WTC11 (cell line): ENCODE measurements around the gene FBH1. TPM values are rescaled to one million over a fixed set of nuclear protein-coding genes. Genes with fewer than 3 reads are reported as not detected.
"Not testable (repeated sequence)": the region's sequence is repeated elsewhere in the genome, so short reads cannot be mapped to it uniquely, and the experiment has no call there.

Experiments
- ATAC-seq: fragments of 200-7000 bp; cut with Tn5 transposase; 2 replicates; pipeline ENCODE4 v1.10.0; 2021; ENCODE audit warnings: mild to moderate bottlenecking, moderate library complexity
- CTCF ChIA-PET: fragments of 300-600 bp; sonication (Branson Sonifier 250); formaldehyde crosslinking; loops from one replicate; lab custom pipeline; 2021; ENCODE audit warnings: antibody characterized with exemption; lab: Charles Lee
- POLR2A ChIA-PET: fragments of 350-600 bp; sonication (Branson Sonifier 250); formaldehyde crosslinking; loops from one replicate; lab custom pipeline; 2021; ENCODE audit warnings: antibody characterized with exemption; lab: Charles Lee
- DNase-seq: peaks from one replicate; pipeline ENCODE4 v3.0.0; 2021; ENCODE audit warnings: low spot score
- H3K27ac Mint-ChIP-seq: 2 replicates; pipeline ENCODE4 v1.8.0; 2021; ENCODE audit warnings: mixed read lengths
- H3K27me3 Mint-ChIP-seq: 2 replicates; pipeline ENCODE4 v1.8.0; 2021; ENCODE audit warnings: low read depth, mild to moderate bottlenecking, moderate library complexity, mixed read lengths
- H3K36me3 Mint-ChIP-seq: 2 replicates; pipeline ENCODE4 v1.8.0; 2021; ENCODE audit warnings: mixed read lengths
- H3K4me1 Mint-ChIP-seq: 2 replicates; pipeline ENCODE4 v1.8.0; 2022; ENCODE audit warnings: mixed read lengths
- H3K4me3 Mint-ChIP-seq: 2 replicates; pipeline ENCODE4 v1.8.0; 2021; ENCODE audit warnings: mild to moderate bottlenecking, moderate library complexity, mixed read lengths
- H3K9me3 Mint-ChIP-seq: 2 replicates; pipeline ENCODE4 v1.8.0; 2021; ENCODE audit warnings: mixed read lengths
- ERG ChIP-seq: fragments of 250-450 bp; sonication (Bioruptor Pico); IDR thresholded peaks from 2 replicates; pipeline ENCODE4 v1.8.0; 2021; ENCODE audit warnings: mild to moderate bottlenecking
- FOXJ3 ChIP-seq: sonication (generic); formaldehyde crosslinking; IDR thresholded peaks from 2 replicates; pipeline ENCODE4 v1.9.0; 2021; ENCODE audit warnings: missing genetic modification reagents, mild to moderate bottlenecking, borderline replicate concordance
- GABPB1 ChIP-seq: sonication (generic); formaldehyde crosslinking; IDR thresholded peaks from 2 replicates; pipeline ENCODE4 v1.8.1; 2023; ENCODE audit warnings: mild to moderate bottlenecking, missing genetic modification reagents
- KAT7 ChIP-seq: sonication (generic); formaldehyde crosslinking; IDR thresholded peaks from 2 replicates; pipeline ENCODE4 v1.8.1; 2023; ENCODE audit warnings: missing genetic modification reagents, mild to moderate bottlenecking, borderline replicate concordance
- MYBL2 ChIP-seq: sonication (generic); formaldehyde crosslinking; IDR thresholded peaks from 2 replicates; pipeline ENCODE4 v1.8.1; 2023; ENCODE audit warnings: mild to moderate bottlenecking, moderate library complexity, missing genetic modification reagents
- NR2C2 ChIP-seq: sonication (generic); formaldehyde crosslinking; IDR thresholded peaks from 2 replicates; pipeline ENCODE4 v1.8.0; 2022; ENCODE audit warnings: mild to moderate bottlenecking, missing genetic modification reagents
- RELA ChIP-seq: sonication (generic); formaldehyde crosslinking; IDR thresholded peaks from 2 replicates; pipeline ENCODE4 v1.8.1; 2022; ENCODE audit warnings: missing genetic modification reagents, mild to moderate bottlenecking, borderline replicate concordance
- SMAD3 ChIP-seq: sonication (generic); formaldehyde crosslinking; IDR thresholded peaks from 2 replicates; pipeline ENCODE4 v1.8.0; 2022; ENCODE audit warnings: missing genetic modification reagents, mild to moderate bottlenecking, borderline replicate concordance
- SOX15 ChIP-seq: fragments of 250-450 bp; sonication (Bioruptor Pico); IDR thresholded peaks from 2 replicates; pipeline ENCODE4 v1.9.0; 2021; ENCODE audit warnings: mild to moderate bottlenecking
- TEAD4 ChIP-seq: sonication (generic); formaldehyde crosslinking; IDR thresholded peaks from 2 replicates; pipeline ENCODE4 v1.8.0; 2022; ENCODE audit warnings: mild to moderate bottlenecking, missing genetic modification reagents
- ZBTB21 ChIP-seq: sonication (generic); formaldehyde crosslinking; IDR thresholded peaks from 2 replicates; pipeline ENCODE4 v1.8.1; 2023; ENCODE audit warnings: mild to moderate bottlenecking, missing genetic modification reagents, borderline replicate concordance
- ZNF232 ChIP-seq: sonication (generic); formaldehyde crosslinking; IDR thresholded peaks from 2 replicates; pipeline ENCODE4 v1.8.0; 2022; ENCODE audit warnings: mild to moderate bottlenecking, missing genetic modification reagents
- ZNF317 ChIP-seq: sonication (generic); formaldehyde crosslinking; IDR thresholded peaks from 2 replicates; pipeline ENCODE4 v1.8.1; 2023; ENCODE audit warnings: low read depth, mild to moderate bottlenecking, moderate library complexity, missing genetic modification reagents, borderline replicate concordance
- ZNF423 ChIP-seq: fragments of 250-450 bp; sonication (Bioruptor Pico); IDR thresholded peaks from 2 replicates; pipeline ENCODE4 v2.1.2; 2022; ENCODE audit warnings: mild to moderate bottlenecking, moderate library complexity
- ZNF532 ChIP-seq: fragments of 250-450 bp; sonication (Bioruptor Pico); IDR thresholded peaks from 2 replicates; pipeline ENCODE4 v1.9.0; 2021; ENCODE audit warnings: mild to moderate bottlenecking, borderline replicate concordance
- total RNA-seq: library from RNA; stranded (reverse); gene quantifications from 3 replicates; pipeline ENCODE4 v1.2.3, GENCODE V29; 2021

FBH1 gene
- total RNA-seq, 1 experiment from 2014 or later = 66.8 TPM

DNA sequence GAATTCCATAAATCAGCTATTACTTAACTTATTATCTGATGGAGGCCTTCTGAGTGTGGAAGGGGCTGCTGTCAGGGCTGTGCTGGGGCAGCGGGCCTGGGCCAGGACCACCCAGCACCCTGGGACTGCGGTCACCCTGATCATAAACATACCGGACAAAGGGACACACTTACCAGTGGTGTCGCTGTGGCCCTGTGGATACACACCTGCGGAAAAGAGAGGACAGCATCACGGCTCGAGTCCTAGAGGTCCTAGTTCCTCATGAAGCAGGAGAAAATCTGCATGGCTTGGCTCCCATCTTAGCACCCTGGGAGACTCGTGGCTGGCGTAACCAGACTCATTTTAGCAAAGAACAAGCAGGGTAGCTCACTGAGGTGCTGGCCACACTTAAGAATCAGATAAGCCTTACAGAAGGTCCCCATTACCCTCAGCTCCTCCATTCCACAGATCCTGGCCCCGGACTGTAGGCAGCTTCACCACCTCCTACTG lies 69.6 kb downstream of the FBH1 start:
- ATAC-seq (no peak), DNase-seq (no peak)
- no peak overlapping the region for H3K4me3 Mint-ChIP-seq
- H3K27ac Mint-ChIP-seq = no peak overlapping the region
- H3K4me1 Mint-ChIP-seq = peaks cover 9% of the 10 kb centered on the region
- ChIA-PET POLR2A (no interaction called here), CTCF (interaction anchor here (1.0 kb wide), 1 partner anchor 17 kb away, joined by 3 read pairs; no protein-coding TSS in a partner anchor)
- TF ChIP-seq ZNF232 (CRISPR knock-in tag) = no peak
- no peak for TF ChIP-seq GABPB1 (CRISPR knock-in tag)
- TF ChIP-seq ZBTB21 (CRISPR knock-in tag) = no peak
- no peak for TF ChIP-seq ZNF532
- no peak for TF ChIP-seq SOX15 (CRISPR knock-in tag)
- H3K36me3 Mint-ChIP-seq = no peaks in the 10 kb centered on the region
- no peaks in the 10 kb centered on the region for H3K9me3 Mint-ChIP-seq
- H3K27me3 Mint-ChIP-seq = no peaks in the 10 kb centered on the region

DNA sequence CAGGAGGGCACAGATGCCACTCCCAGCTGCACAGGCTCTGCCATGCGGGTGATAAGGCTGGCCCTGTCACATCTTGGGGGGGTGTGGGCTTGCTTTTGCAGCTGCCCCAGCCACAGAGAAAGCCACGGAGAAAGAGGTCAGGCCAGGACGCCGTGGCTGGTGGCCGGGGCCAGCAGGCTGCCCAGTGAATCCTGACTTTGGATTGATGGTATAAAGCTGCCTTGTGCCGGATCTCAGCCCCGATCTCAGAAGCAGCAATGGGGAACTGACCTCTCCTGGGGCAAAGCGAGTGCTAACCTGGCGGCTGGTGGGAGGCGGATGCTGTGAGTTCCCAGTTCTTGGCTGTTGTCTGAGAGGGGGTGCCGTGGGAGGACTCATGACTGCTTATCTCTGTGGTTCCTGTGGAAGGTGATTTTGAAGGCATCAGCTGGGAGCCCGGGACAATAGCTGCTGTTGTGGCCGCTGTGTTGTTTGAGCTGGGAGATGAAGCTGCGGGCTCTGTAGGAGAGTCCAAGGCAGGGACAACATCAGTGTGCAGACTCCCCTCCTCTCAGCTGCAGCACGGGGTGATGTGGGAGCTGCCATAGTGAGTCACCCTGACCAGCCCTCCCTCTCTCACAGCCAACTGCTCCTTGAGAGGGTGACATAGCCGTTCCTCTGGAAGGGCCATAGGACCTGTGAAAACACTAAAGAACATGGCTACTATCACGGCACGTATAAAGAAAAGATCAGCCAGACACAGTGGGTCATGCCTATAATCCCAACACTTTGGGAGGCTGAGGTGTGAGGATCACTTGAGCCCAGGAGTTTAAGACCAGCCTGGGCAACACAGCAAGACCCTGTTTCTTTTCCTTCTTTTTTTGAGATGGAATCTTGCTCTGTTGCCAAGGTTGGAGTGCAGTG lies 70.3 kb downstream of the FBH1 start:
- Mint-ChIP-seq H3K4me3 (no peak overlapping the region), H3K4me1 (peaks cover 9% of the 10 kb centered on the region), H3K27me3 (no peaks in the 10 kb centered on the region), H3K9me3 (no peaks in the 10 kb centered on the region), H3K27ac (no peak overlapping the region; the same call in 1 of the 2 replicates), H3K36me3 (no peaks in the 10 kb centered on the region)
- ChIA-PET CTCF (interaction anchor here (1.1 kb wide), 1 partner anchor 441 kb away, joined by 3 read pairs; no protein-coding TSS in a partner anchor), POLR2A (no interaction called here)
- no peak for ATAC-seq
- no peak for TF ChIP-seq ERG
- no peak for TF ChIP-seq RELA (CRISPR knock-in tag)
- no peak for TF ChIP-seq ZBTB21 (CRISPR knock-in tag)
- TF ChIP-seq MYBL2 (CRISPR knock-in tag) = no peak
- no peak for TF ChIP-seq FOXJ3 (CRISPR knock-in tag)
- TF ChIP-seq TEAD4 (CRISPR knock-in tag) = no peak
- no peak for TF ChIP-seq ZNF317
- TF ChIP-seq ZNF532 = no peak
- no peak for TF ChIP-seq SMAD3 (CRISPR knock-in tag)
- TF ChIP-seq KAT7 (CRISPR knock-in tag) = no peak
- TF ChIP-seq NR2C2 (CRISPR knock-in tag) = no peak
- no peak for TF ChIP-seq ZNF423
- DNase-seq = no peak

DNA sequence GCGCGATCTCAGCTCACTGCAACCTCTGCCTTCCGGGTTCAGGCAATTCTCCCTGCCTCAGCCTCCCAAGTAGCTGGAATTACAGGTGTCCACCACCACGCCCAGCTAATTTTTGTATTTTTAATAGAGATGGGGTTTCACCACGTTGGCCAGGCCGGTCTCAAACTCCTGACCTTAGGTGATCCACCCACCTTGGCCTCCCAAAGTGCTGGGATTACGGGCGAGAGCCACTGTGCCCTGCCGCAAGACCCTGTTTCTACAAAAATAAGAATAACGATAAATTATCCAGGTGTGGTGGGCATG lies 70.9 kb downstream of the FBH1 start:
- H3K4me3 Mint-ChIP-seq, H3K27me3 Mint-ChIP-seq, ATAC-seq, H3K4me1 Mint-ChIP-seq, POLR2A ChIA-PET, DNase-seq, H3K36me3 Mint-ChIP-seq, H3K9me3 Mint-ChIP-seq, H3K27ac Mint-ChIP-seq: not testable (repeated sequence)
- CTCF ChIA-PET = interaction anchor here (0.9 to 1.1 kb wide), 2 partner anchors 123 to 441 kb away, joined by 3 read pairs; no protein-coding TSS in a partner anchor
